GM21423 (cell line): ENCODE results near the gene OBSCN.

Source experiments
- ATAC-seq: cut with Tn5 transposase; IDR thresholded peaks from one replicate; pipeline ENCODE4 v1.9.1; 2021; ENCODE audit warnings: mild to moderate bottlenecking, moderate library complexity; ENCODE audit not compliant: unreplicated experiment

OBSCN gene

GRCh38 chr1:228350831-228351781 lies 143.3 kb downstream of the OBSCN start:
- no peak for ATAC-seq

GRCh38 chr1:228351850-228352249 lies 144.0 kb downstream of the OBSCN start:
- ATAC-seq, result no peak

DNA sequence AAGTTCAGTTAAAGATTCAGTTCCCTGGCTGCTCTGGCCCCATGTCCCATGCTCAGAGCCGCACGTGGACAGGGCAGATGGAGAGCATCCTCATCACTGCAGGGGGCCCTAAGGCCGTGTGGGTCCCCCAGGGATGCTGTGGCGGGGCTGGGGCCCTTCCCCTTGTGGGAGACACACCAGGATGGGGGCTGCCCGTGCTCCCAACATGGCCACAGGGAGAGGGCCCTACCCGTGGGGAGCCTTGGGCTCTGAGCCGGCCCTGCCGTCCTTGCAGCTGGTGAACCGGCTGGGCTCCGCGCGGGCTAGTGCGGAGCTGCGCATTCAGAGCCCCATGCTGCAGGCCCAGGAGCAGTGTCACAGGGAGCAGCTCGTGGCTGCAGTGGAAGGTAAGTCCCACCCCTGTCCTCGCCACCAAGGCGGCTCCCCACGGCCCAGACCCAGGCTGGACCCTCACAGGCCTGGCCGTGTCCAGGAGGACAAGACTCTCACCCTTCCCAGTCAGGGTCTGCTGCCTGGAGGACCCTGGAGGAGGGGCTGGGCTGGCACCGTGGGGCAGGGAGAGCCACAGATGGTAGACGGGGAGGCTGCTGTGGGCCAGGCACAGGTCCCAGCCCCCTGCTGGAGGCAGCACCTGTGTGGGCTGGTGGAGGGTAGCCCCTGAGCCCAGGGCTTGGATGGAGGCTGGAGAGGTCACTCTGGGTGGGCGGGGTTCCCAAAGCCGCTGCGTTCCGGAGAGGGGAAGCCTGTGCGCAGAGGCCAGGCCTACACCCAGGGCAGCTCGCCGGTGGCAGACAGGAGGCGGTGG lies 145.0 kb downstream of the OBSCN start:
- no peak for ATAC-seq

- no peak for ATAC-seq
Observed at GRCh38 chr1:228353601-228354371, 145.9 kb downstream of the OBSCN start.

DNA sequence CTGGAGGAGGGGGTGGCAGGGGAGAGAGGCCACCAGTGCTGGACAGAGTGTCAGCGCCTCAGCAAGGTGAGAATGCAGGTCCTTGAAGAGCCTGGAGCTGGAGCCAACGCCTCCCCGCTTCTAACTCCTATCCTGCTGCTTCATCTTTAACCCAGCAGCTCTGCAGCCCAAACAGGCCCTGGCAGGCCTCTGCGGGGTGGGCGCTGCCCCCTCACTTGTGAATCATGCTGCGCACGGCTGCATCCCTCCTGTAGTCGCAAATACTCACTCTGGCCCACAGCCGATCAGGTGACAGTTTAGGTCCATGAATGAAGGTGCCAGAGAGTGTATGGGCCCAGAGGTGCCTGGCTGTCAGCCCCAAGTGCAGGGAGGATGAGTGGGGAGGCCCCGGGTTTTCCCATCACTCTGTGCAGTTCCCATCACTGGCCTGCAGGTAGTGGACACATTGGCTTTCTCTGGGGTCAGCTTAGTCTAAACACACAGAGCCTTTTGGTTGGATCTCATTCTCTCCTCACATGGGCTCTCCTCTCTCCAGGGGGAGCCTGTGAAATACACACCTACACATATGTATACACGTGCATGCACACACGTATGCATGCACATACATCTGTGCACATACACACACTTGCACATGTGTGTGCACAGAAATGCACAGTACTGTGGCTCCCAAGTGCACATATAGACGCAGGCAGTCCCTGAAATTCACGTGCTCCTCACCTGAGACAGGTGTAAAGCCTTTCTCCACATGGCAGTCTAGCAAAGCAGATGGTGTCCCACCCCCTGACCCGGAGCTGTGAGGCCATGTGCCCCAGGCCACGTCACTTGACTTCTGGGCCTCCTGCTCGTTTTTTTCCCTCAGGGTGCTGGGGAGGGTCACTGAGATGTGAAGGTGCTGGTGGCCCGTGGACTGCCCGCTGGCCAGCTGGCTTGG lies 146.8 kb downstream of the OBSCN start:
- no peak for ATAC-seq

GRCh38 chr1:228356897-228357680 lies 149.2 kb downstream of the OBSCN start:
- no peak for ATAC-seq

DNA sequence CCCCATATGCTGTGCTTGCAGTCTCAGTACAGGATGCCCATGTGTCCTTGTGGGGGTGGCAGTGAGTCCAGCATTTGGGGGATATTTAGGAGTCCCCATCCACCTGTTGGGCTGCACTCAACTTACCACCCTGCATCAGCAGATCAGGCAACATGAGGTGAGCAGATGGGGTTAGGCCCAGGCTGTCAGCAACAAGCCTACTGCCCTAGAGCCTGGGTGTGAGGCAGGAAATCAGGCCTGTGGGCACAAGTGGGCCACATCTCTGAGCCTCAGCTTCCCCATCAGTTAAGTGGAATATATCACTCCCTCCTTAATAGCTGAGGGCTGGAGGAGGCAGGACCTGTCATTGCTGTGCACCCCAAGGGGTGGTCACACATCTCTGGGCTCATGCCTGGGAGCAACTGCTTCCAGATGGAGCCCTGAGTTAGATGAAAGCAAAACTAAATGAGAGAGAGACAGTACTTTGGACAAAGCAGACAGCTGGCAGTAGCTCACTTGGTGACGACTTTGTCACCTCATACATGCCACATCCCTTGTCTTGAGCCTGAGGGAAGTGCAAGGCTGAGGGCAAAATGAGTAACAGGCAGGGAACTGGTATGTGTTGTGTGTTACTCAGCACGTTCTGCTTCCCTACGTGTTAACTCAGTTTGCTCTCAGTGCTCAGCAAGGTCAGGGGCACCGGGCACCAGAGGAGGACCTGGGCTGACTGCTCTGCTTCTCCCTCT lies 150.4 kb downstream of the OBSCN start:
- no peak for ATAC-seq

- ATAC-seq, result no peak
Observed at GRCh38 chr1:228358764-228359612, 151.1 kb downstream of the OBSCN start.

DNA sequence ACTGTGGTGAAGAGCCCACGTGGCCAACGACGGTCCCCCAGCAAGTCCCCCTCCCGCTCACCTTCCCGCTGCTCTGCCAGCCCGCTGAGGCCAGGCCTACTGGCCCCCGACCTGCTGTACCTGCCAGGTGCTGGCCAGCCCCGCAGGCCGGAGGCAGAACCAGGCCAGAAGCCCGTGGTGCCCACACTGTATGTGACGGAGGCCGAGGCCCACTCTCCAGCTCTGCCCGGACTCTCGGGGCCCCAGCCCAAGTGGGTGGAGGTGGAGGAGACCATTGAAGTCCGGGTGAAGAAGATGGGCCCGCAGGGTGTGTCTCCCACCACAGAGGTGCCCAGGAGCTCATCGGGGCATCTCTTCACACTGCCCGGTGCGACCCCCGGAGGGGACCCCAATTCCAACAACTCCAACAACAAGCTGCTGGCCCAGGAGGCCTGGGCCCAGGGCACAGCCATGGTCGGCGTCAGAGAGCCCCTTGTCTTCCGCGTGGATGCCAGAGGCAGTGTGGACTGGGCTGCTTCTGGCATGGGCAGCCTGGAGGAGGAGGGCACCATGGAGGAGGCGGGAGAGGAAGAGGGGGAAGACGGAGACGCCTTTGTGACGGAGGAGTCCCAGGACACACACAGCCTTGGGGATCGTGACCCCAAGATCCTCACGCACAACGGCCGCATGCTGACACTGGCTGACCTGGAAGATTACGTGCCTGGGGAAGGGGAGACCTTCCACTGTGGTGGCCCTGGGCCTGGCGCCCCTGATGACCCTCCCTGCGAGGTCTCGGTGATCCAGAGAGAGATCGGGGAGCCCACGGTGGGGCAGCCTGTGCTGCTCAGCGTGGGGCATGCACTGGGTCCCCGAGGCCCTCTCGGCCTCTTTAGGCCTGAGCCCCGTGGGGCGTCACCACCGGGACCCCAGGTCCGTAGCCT lies 152.0 kb downstream of the OBSCN start:
- no peak for ATAC-seq

DNA sequence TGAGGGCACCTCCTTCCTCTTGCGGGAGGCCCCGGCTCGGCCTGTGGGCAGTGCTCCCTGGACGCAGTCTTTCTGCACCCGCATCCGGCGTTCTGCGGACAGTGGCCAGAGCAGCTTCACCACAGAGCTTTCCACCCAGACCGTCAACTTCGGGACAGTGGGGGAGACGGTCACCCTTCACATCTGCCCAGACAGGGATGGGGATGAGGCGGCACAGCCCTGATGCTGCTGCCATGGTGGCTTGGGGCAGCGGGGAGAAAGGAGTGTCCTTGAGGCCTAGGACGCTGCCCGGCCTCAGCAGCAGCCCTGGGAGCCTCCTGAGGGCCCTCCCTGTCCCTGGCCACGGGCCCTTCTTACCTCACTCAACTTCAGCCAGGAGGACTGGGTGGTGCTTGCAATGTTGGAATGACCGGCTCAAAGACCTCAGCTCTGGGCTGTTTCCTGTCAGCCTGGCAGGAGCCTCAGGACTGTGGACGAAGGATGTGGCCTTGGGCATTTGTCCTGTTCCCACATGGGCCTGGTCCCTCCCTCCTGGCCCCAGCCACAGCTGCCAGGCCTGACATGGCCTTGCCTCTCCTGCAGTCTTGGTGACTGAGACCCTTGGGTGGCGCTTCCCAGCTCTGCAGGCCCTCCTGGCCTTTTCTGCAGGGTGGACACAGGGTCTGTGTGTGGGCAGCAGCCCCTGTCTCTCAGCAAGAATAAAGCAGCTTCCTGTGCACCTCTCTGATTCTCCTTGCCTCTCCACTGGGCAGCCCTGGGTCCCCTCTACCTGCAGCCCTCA lies 152.9 kb downstream of the OBSCN start:
- ATAC-seq, result no peak

DNA sequence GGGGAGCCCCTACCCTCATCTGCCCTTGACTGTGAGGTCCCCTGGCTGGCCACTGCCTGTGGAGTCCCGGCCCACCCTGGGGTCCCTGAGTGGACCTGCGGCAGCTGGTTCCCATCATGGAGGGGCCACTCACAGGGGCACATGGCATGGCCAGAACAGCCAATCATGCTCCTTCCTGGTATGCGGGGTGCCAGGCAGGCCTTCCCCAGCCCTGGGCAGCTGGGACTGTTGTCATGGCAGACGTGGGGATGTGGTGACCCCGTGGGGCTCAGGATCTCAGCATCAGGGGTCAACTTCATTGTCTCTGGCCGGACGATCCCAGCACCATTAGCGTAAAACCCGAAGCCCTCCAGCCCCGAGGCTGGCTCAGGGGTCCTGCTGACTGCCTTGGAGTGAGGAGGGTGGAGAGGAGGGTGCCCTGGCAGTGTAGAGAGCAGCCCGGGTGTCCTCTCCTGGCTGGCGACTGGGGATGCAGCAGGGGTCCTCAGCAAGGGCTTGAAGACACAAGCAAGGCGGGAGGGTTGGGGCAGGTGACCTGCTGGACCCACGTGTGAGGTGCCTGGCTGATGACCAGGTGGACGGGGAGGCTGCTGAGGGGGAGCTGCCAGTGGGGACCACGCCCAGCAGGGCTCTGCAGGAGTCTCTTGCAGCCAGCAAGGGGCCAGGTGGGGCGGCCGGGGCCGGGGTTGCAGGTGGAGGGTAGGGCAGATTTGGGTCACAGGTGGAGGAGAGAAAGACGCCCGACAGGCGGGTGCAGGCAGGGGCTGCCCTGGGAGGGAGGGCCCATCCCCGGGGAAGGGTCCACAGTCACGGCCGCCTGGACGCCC lies 153.7 kb downstream of the OBSCN start:
- ATAC-seq, result no peak

- ATAC-seq, result no peak
Observed at GRCh38 chr1:228362141-228362883, 154.5 kb downstream of the OBSCN start.

GRCh38 chr1:228362884-228363450 lies 155.1 kb downstream of the OBSCN start:
- ATAC-seq, result no peak

DNA sequence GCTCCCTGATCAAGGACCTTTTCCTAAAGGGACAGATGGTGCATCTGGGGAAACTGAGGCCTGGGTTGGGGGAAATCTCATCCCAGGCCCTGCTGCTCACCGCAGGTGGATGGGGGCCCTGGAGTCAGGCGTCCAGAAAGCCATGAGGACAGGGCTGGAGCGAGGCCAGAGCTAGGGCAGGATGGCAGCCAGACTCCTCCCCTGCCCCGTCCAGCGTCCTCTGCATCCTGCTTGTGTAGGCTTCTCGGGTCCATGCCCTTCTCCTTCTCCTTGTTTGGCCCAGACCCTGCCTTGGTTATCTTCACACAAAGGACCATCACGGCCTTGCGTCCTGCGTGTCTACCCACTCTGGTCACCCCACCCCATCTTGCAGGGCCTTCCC lies 155.8 kb downstream of the OBSCN start:
- ATAC-seq, result no peak
